DOHH2 (cell line): ENCODE measurements around the gene CR2.

Experiments
- H3F3A ChIP-seq: fragments of 200-600 bp; sonication (generic), shearing (Covaris generic); 2 replicates; pipeline ENCODE4 v1.6.0; 2016; ENCODE audit warnings: antibody characterized with exemption, mild to moderate bottlenecking; ENCODE audit not compliant: control insufficient read depth, insufficient read depth
- H3K27ac ChIP-seq: fragments of 200-600 bp; sonication (generic); 2 replicates; pipeline ENCODE4 v1.5.1; 2014; ENCODE audit warnings: low read depth, mild to moderate bottlenecking, low read length, moderate library complexity
- H3K27me3 ChIP-seq: fragments of 200-600 bp; sonication (generic); 2 replicates; pipeline ENCODE4 v1.6.1; 2014; ENCODE audit warnings: mild to moderate bottlenecking, low read length, mixed read lengths; ENCODE audit not compliant: control insufficient read depth
- H3K36me3 ChIP-seq: fragments of 200-600 bp; sonication (generic); 2 replicates; pipeline ENCODE4 v1.6.1; 2014; ENCODE audit warnings: mild to moderate bottlenecking, low read length, moderate library complexity, mixed read lengths; ENCODE audit not compliant: control insufficient read depth
- H3K4me1 ChIP-seq: fragments of 200-600 bp; sonication (generic); 2 replicates; pipeline ENCODE4 v1.6.1; 2014; ENCODE audit warnings: mild to moderate bottlenecking, low read length, mixed read lengths; ENCODE audit not compliant: control insufficient read depth
- H3K4me2 ChIP-seq: fragments of 200-600 bp; sonication (generic); 2 replicates; pipeline ENCODE4 v1.6.0; 2014; ENCODE audit warnings: mild to moderate bottlenecking, low read length, moderate library complexity
- H3K4me3 ChIP-seq: fragments of 200-600 bp; sonication (generic); 2 replicates; pipeline ENCODE4 v1.5.1; 2014; ENCODE audit warnings: mild to moderate bottlenecking, low read length, mixed read lengths
- H3K79me2 ChIP-seq: fragments of 200-600 bp; sonication (generic); 2 replicates; pipeline ENCODE4 v1.6.1; 2014; ENCODE audit warnings: mild to moderate bottlenecking, low read length, mixed read lengths; ENCODE audit not compliant: control insufficient read depth
- H3K9me2 ChIP-seq: fragments of 200-600 bp; sonication (generic); replicated peaks from 2 replicates; pipeline ENCODE4 v1.6.1; 2014; ENCODE audit warnings: mild to moderate bottlenecking, low read length, mixed read lengths; ENCODE audit not compliant: control insufficient read depth
- H3K9me3 ChIP-seq: fragments of 200-600 bp; sonication (generic); 2 replicates; pipeline ENCODE4 v1.6.1; 2014; ENCODE audit warnings: antibody characterized with exemption, low read length, mixed read lengths; ENCODE audit not compliant: control insufficient read depth, insufficient read depth
- H4K20me1 ChIP-seq: fragments of 200-600 bp; sonication (generic); 2 replicates; pipeline ENCODE4 v1.6.0; 2014; ENCODE audit warnings: low read depth, mild to moderate bottlenecking, antibody characterized with exemption, low read length, moderate library complexity; ENCODE audit not compliant: control insufficient read depth, insufficient read depth
- EZH2phosphoT487 ChIP-seq: fragments of 200-600 bp; sonication (generic); IDR thresholded peaks from 2 replicates; pipeline ENCODE4 v1.6.1; 2017; ENCODE audit warnings: borderline replicate concordance, mild to moderate bottlenecking, antibody characterized with exemption, low read length, moderate library complexity, mixed read lengths
- TF ChIP-seq, protein P1 (sequence below): fragments of 200-600 bp; sonication (generic); IDR thresholded peaks from one replicate; pipeline ENCODE4 v1.5.1; 2014; ENCODE audit warnings: antibody characterized with exemption, mild to moderate bottlenecking, low read depth, low read length; ENCODE audit not compliant: poor library complexity, severe bottlenecking

CR2 gene

DNA sequence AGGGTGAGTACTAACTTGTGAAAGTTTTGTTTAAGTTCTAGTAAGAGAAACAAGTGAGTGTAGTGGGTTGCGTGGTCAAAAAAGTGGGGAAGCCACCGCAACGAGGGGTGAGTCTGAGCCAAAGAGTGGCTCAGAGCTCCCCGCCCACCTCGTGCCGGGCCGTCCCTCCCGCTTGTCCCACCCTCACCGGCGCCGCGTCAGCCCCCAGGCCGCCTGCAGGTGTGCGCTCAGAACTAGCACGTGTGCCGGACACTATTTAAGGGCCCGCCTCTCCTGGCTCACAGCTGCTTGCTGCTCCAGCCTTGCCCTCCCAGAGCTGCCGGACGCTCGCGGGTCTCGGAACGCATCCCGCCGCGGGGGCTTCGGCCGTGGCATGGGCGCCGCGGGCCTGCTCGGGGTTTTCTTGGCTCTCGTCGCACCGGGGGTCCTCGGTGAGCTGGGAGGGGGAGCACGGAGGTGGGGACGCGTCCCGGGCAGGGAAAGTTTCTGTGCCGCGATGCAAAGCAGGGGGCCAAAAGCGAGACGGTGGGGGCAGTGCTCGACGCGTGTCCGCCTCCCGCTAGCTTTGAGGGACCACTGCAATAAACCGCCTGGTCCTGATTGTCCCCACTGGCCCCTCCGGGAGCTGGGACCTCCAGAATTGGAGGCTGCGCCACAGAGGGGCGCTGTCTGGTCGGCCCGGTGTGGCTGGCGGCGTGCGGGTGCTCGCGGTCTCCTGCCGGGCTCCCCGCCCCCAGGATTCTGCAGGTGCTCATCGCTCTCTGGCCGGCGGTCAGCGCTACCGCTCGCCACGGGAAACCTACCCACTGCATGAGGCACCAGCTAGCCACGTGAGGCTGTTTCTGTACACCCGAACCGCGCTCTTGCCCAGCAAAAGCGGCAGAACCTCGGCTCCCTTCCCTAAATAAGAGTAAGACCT is at the start of gene CR2:
Gene CR2, plus strand, starts transcription at position 283 of the 919 bp plus-strand sequence. Its CDS starts 91 bp downstream, at position 374.
- H3K9me3 ChIP-seq: no peaks in the 10 kb centered on the region
- H3K4me2 ChIP-seq: peak within 1 kb of the TSS; percentile 75
- H3K4me3 ChIP-seq: peak within 1 kb of the TSS; percentile 64
- no peaks in the 10 kb centered on the region for H4K20me1 ChIP-seq
- TF ChIP-seq EZH2phosphoT487: no peak
- TF ChIP-seq, protein P1, sequence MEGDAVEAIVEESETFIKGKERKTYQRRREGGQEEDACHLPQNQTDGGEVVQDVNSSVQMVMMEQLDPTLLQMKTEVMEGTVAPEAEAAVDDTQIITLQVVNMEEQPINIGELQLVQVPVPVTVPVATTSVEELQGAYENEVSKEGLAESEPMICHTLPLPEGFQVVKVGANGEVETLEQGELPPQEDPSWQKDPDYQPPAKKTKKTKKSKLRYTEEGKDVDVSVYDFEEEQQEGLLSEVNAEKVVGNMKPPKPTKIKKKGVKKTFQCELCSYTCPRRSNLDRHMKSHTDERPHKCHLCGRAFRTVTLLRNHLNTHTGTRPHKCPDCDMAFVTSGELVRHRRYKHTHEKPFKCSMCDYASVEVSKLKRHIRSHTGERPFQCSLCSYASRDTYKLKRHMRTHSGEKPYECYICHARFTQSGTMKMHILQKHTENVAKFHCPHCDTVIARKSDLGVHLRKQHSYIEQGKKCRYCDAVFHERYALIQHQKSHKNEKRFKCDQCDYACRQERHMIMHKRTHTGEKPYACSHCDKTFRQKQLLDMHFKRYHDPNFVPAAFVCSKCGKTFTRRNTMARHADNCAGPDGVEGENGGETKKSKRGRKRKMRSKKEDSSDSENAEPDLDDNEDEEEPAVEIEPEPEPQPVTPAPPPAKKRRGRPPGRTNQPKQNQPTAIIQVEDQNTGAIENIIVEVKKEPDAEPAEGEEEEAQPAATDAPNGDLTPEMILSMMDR: peak; percentile 61
- H3K36me3 ChIP-seq: no peaks in the 10 kb centered on the region
- H3K79me2 ChIP-seq: no peaks in the 10 kb centered on the region
- peaks cover 56% of the 10 kb centered on the region for H3K27me3 ChIP-seq
- H3F3A ChIP-seq: no peaks in the 10 kb centered on the region
- H3K27ac ChIP-seq: no peak within 1 kb of the TSS
- no peaks in the 10 kb centered on the region for H3K9me2 ChIP-seq
- H3K4me1 ChIP-seq: peaks cover 15% of the 10 kb centered on the region

GRCh38 chr1:207404849-207405525 is 49.1 kb upstream of the CR2 start:
- H3K36me3 ChIP-seq: no peaks in the 10 kb centered on the region
- H3K4me2 ChIP-seq: no peak overlapping the region
- no peaks in the 10 kb centered on the region for H3F3A ChIP-seq
- H3K79me2 ChIP-seq: no peaks in the 10 kb centered on the region
- TF ChIP-seq EZH2phosphoT487: no peak
- TF ChIP-seq, protein P1: peak; percentile 73
- no peaks in the 10 kb centered on the region for H3K27me3 ChIP-seq
- no peaks in the 10 kb centered on the region for H3K9me3 ChIP-seq
- H4K20me1 ChIP-seq: no peaks in the 10 kb centered on the region
- H3K4me3 ChIP-seq: no peak overlapping the region
- H3K27ac ChIP-seq: no peak overlapping the region
- H3K9me2 ChIP-seq: no peaks in the 10 kb centered on the region
- H3K4me1 ChIP-seq: no peaks in the 10 kb centered on the region

GRCh38 chr1:207405814-207406213 is 48.3 kb upstream of the CR2 start:
- H3K4me1 ChIP-seq: no peaks in the 10 kb centered on the region
- no peaks in the 10 kb centered on the region for H3K79me2 ChIP-seq
- H3K4me2 ChIP-seq: no peak overlapping the region
- H4K20me1 ChIP-seq: no peaks in the 10 kb centered on the region
- no peaks in the 10 kb centered on the region for H3K27me3 ChIP-seq
- no peaks in the 10 kb centered on the region for H3F3A ChIP-seq
- no peak overlapping the region for H3K27ac ChIP-seq
- no peak for TF ChIP-seq EZH2phosphoT487
- TF ChIP-seq, protein P1: no peak
- no peaks in the 10 kb centered on the region for H3K9me2 ChIP-seq
- H3K9me3 ChIP-seq: no peaks in the 10 kb centered on the region
- no peak overlapping the region for H3K4me3 ChIP-seq
- no peaks in the 10 kb centered on the region for H3K36me3 ChIP-seq
